HL-60 (cell line): ENCODE measurements around the gene RAD9A.

Experiments
- CTCF ChIP-seq: IDR thresholded peaks from one replicate; pipeline ENCODE4 v1.5.1; 2011; ENCODE audit warnings: low read length, control low read depth, inconsistent platforms; ENCODE audit not compliant: insufficient read depth
- GABPA ChIP-seq: IDR thresholded peaks from 2 replicates; pipeline ENCODE4 v1.6.1; 2012; ENCODE audit warnings: low read depth
- POLR2AphosphoS5 ChIP-seq: IDR thresholded peaks from 2 replicates; pipeline ENCODE4 v1.6.1; 2012; ENCODE audit warnings: low read depth
- REST ChIP-seq: IDR thresholded peaks from 2 replicates; pipeline ENCODE4 v1.6.1; 2012; ENCODE audit warnings: low read depth; ENCODE audit not compliant: insufficient replicate concordance

GRCh38 chr11:67418476-67419281 lies 26.9 kb downstream of the RAD9A start:
- no peak for TF ChIP-seq GABPA
- no peak for TF ChIP-seq CTCF
- TF ChIP-seq REST: no peak
- TF ChIP-seq POLR2AphosphoS5: no peak
